IPS DF 6.9 (cell line): ENCODE results near the gene COL5A2.

ENCODE experiments used
- DNase-seq: peaks from one replicate; pipeline ENCODE4 v3.0.0-alpha.2; 2013; ENCODE audit warnings: low read depth, low spot score
- H3K27ac ChIP-seq: one replicate; pipeline ENCODE4 v1.5.1; 2013; ENCODE audit warnings: low read length, control low read depth
- H3K27me3 ChIP-seq: 2 replicates; pipeline ENCODE4 v1.6.1; 2013; ENCODE audit warnings: mild to moderate bottlenecking, low read length; ENCODE audit not compliant: control insufficient read depth, insufficient read depth
- H3K36me3 ChIP-seq: 2 replicates; pipeline ENCODE4 v1.6.1; 2013; ENCODE audit warnings: low read length; ENCODE audit not compliant: control insufficient read depth, insufficient read depth
- H3K4me1 ChIP-seq: 2 replicates; pipeline ENCODE4 v1.6.1; 2013; ENCODE audit warnings: low read length; ENCODE audit not compliant: control insufficient read depth, insufficient read depth
- H3K4me3 ChIP-seq: 2 replicates; pipeline ENCODE4 v1.5.1; 2013; ENCODE audit warnings: mild to moderate bottlenecking, low read length
- H3K9me3 ChIP-seq: 2 replicates; pipeline ENCODE4 v1.6.1; 2013; ENCODE audit warnings: low read length, inconsistent platforms; ENCODE audit not compliant: control insufficient read depth, insufficient read depth
- WGBS: extraction: QIAGEN DNeasy Blood & Tissue Kit; methylation state at CpG from one replicate; pipeline ENCODE4 v1.1.7; 2013; ENCODE audit warnings: mixed read lengths, missing lambda C conversion rate; ENCODE audit not compliant: insufficient read length, insufficient coverage; 5-methylcytosine and 5-hydroxymethylcytosine counted together

Gene COL5A2

DNA sequence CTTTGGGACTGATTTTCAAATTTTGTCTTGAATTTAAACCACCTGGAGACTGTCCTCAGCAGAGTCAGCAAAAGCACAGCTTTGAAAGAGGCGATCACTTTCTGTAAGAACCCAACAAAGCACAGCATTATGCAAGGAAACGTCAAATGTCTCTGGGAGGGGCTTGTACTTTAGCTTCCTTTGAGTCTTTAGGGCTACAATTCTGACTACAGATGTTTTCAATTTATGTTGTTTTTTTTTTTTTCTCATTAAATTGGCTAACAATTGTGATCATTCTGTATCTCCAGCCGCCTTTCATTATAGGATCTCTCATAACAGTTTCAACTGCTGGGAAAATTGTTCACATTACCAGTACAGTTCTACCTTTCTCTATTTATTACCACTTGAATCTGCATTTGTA, 157.1 kb downstream of the COL5A2 start:
- Histone ChIP-seq H3K4me3 (no peak overlapping the region), H3K27me3 (no peaks in the 10 kb centered on the region)
- no CpG with 5 or more reads among the region's 3 CpGs for WGBS

DNA sequence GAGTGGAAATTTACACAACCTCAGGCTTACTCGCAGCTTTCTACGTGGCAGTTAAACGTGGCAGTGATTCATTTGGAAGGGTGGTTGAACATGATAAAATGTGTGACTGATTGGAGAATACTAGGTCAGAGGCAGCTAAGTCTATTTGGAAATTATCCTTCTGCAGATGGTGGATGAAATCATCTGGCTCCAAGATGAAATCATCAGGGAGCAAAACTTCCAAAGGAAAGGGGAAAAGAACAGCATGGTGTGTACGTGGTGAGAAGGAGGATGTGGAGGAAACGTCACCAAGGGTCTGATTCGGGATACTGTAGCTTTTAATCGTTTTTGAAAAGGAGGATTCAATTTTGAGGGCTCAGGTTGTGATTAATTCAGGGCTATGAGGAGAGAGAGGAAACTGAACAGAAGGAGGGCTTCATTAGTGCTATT, 157.5 kb downstream of the COL5A2 start:
- Histone ChIP-seq H3K9me3 (no peaks in the 10 kb centered on the region), H3K4me1 (no peaks in the 10 kb centered on the region), H3K27ac (no peak overlapping the region), H3K27me3 (no peaks in the 10 kb centered on the region), H3K4me3 (no peak overlapping the region), H3K36me3 (no peaks in the 10 kb centered on the region)
- no peak for DNase-seq
- WGBS: no CpG with 5 or more reads among the region's 7 CpGs

More for the DNA sequence above, 157.1 kb downstream of the COL5A2 start:
- no peaks in the 10 kb centered on the region for H3K4me1 ChIP-seq
- H3K36me3 ChIP-seq: no peaks in the 10 kb centered on the region
- no peak overlapping the region for H3K27ac ChIP-seq
- DNase-seq: no peak
- no peaks in the 10 kb centered on the region for H3K9me3 ChIP-seq

DNA sequence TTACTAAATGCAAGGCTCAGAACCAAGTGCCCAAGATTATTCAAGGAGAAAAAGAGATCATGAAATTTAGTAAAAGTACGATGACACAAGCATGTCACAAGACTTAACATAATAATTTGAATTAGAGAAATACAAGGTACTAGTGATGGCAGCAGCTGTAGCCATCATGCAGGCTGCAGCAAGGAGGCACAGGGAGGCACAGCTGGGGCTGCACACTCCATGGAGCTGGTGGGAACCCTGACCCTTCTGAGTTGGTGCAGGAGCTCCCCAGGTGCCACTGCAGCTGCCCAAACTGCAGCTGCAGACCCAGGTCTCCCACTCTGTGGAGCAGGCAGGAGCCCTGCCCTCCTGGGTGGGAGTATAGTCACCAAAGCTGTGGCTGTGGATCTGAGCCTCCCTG, 159.4 kb downstream of the COL5A2 start:
- no peaks in the 10 kb centered on the region for H3K4me1 ChIP-seq
- no peak for DNase-seq
- no peak overlapping the region for H3K4me3 ChIP-seq
- no peaks in the 10 kb centered on the region for H3K27me3 ChIP-seq
- no peak overlapping the region for H3K27ac ChIP-seq
- no peaks in the 10 kb centered on the region for H3K9me3 ChIP-seq
- no CpG with 5 or more reads among the region's 1 CpG for WGBS
- no peaks in the 10 kb centered on the region for H3K36me3 ChIP-seq

DNA sequence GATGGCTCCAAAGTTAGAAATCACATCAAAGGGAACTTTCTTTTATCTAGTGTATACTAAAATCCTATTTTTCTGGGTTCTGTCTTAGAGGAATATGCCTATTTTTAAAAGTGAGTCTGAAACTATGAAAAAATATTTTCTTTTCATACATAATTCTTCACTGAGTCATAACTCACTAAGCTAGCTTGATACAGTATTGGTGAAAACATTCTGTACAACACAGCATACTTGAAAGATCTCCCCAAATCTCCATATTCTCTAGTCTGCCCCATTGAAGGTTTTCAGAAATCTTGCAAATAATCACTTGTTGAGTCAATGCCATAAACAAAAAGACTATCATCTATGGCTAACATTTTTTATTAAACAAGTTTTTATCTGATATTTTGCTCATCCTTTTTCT, 160.9 kb downstream of the COL5A2 start:
- no peak for DNase-seq
- no peaks in the 10 kb centered on the region for H3K36me3 ChIP-seq
- no peaks in the 10 kb centered on the region for H3K27me3 ChIP-seq
- no peaks in the 10 kb centered on the region for H3K4me1 ChIP-seq
- H3K4me3 ChIP-seq: no peak overlapping the region
- no peaks in the 10 kb centered on the region for H3K9me3 ChIP-seq
- no peak overlapping the region for H3K27ac ChIP-seq

DNA sequence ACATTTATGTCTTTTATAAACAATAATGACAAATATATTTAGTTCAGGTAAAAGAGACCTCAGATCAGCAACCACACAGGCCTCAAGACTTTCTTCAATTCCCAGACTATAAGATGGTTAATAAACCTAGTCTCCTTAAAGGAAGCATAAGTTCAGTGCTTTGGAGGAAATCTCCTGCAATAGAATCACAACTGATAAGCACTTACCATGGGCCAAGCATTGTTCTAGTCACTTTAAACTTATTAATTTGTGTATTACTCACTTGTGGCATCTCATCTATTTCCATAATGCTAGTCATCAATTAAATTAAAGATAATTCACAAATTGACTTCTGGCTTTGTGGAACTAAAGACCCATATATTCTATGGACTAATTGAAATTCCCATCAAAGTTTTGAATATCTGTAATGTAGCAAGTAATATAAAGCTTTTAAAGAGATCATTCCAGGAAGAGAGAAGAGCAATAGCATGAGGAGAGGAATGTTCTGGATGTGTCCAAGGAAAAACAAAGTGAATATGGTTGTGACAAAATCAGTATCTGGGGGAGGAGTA, 163.2 kb downstream of the COL5A2 start:
- Histone ChIP-seq H3K9me3 (no peaks in the 10 kb centered on the region), H3K4me3 (no peak overlapping the region), H3K27me3 (no peaks in the 10 kb centered on the region), H3K27ac (no peak overlapping the region), H3K4me1 (no peaks in the 10 kb centered on the region), H3K36me3 (no peaks in the 10 kb centered on the region)
- DNase-seq: no peak

DNA sequence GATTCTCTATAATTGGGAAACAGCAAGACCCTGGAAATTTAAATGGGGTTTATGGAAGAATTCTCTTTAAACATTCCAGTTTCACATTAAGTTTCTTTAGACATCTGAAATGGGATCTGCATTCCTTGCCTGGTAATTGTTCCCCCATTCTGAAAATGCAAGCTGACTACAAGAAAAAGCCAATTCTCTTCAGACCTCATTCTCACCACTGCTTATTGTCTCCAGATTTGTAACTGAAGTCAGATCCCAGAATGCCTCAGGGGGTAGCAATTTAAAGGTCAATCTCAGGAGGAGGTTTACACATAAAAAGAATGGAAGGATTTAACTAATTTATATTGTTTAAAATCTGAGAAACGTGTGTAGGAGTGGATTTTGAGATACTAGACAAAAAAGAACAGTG, 164.2 kb downstream of the COL5A2 start:
- 100% methylated on average over 1 of the region's 1 CpG for WGBS
- no peak overlapping the region for H3K4me3 ChIP-seq
- no peaks in the 10 kb centered on the region for H3K36me3 ChIP-seq
- H3K27me3 ChIP-seq: no peaks in the 10 kb centered on the region
- H3K27ac ChIP-seq: no peak overlapping the region
- H3K9me3 ChIP-seq: no peaks in the 10 kb centered on the region
- DNase-seq: no peak
- no peaks in the 10 kb centered on the region for H3K4me1 ChIP-seq

DNA sequence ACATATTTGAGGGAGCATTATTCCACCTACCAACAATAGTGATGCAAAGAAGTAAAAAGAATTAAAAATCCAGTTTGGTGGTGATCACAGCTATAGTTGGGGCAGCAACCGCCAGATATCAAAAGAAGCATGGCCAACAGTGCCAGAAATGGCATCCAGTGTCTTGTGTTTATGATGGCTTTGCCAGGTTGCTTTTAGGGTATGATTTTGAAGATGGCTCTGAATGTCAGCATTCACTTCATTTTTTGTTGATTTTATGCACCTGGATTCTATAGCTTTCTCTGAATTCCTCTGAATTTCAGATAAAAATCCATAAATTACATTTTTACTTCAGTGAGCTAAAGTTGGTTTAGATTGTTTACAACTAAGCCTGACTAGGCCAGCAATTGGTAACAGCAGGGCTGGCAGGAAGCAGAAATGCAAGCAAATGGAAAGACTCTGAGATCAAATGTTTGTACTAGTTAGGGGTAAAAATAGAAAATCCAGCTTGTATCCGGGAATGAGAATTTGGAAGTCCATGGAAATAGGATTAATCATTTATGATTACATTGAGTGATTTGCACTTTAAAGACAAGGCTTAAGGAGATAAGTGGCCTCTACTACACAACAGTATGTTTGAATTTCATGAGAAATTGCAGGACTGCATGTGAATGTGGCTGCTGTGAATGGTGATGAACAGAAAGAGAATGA, 165.0 kb downstream of the COL5A2 start:
- Histone ChIP-seq H3K4me3 (no peak overlapping the region), H3K4me1 (no peaks in the 10 kb centered on the region), H3K27ac (no peak overlapping the region), H3K36me3 (no peaks in the 10 kb centered on the region), H3K27me3 (no peaks in the 10 kb centered on the region), H3K9me3 (no peaks in the 10 kb centered on the region)
- WGBS: no CpG with 5 or more reads among the region's 2 CpGs
- DNase-seq: no peak

DNA sequence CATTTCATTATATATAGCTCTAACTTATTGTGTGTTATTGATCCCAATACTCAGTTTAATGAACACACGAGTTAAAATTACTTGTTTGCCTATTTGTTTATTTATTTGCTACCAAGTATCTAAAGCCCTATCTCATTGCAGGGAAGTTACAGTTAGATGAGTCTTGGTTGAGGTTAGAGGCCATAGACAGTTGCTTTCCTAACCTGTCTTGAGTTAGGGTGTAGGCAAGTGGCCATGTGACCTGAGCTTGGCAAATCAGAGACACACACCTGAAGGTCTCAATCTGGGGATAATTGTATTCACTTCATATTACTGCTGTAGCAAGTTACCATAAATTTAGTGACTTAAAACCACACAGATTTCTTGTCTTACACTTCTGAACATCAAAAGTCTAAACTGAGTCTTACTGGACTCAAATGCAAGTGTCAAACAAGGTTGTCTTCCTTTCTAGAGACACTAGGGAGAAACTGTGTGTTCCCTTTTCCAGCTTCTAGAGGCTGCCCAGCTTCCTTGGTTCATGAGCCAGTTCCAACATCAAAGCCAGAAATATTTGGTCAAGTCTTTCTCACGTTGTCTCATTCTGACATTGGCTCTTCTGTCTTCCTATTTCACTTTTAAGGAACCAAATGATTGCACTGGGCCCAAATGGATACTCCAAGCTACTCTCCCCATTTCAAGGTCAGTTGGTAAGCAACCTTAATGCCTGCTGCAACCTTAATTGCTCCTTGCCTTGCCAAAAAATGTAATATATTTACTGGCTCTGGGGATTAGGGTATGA, 165.7 kb downstream of the COL5A2 start:
- H3K4me3 ChIP-seq: no peak overlapping the region
- H3K27me3 ChIP-seq: no peaks in the 10 kb centered on the region
- H3K27ac ChIP-seq: no peak overlapping the region
- H3K9me3 ChIP-seq: no peaks in the 10 kb centered on the region
- no CpG with 5 or more reads among the region's 2 CpGs for WGBS
- no peak for DNase-seq
- H3K36me3 ChIP-seq: no peaks in the 10 kb centered on the region
- H3K4me1 ChIP-seq: no peaks in the 10 kb centered on the region

DNA sequence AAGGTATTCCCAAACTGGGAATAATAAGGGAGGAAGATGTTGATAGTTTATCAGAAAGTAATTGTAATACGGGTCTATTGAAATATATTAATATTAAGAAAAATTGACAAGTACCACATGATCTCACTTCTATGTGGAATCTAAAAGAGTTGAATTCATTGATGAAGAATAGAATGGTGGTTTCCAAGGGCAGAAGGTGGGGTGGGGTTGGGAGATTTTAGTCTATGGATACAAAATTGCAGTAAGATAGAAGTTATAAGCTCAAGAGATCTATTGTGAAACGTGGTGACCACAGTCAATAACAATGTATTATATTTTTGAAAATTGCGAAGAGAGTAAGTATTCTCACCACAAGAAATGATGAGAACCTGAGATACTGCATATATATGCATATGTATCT, 166.5 kb downstream of the COL5A2 start:
- no CpG with 5 or more reads among the region's 3 CpGs for WGBS
- Histone ChIP-seq H3K36me3 (no peaks in the 10 kb centered on the region), H3K27ac (no peak overlapping the region), H3K4me3 (no peak overlapping the region), H3K9me3 (no peaks in the 10 kb centered on the region), H3K27me3 (no peaks in the 10 kb centered on the region), H3K4me1 (no peaks in the 10 kb centered on the region)
- no peak for DNase-seq

DNA sequence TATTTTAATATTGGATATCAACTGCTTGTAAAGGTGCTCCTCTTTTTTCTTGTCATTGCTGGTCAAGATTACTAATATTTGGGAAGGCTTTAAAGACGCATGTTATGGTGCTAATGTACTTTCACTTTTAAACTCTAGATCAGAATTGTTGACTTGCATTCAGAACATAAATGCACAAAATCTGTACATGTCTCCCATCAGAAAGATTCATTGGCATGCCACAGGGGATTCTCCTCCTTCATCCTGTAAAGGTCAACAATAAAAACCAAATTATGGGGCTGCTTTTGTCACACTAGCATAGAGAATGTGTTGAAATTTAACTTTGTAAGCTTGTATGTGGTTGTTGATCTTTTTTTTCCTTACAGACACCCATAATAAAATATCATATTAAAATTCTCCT, 167.2 kb downstream of the COL5A2 start:
- H3K4me3 ChIP-seq: no peak overlapping the region
- H3K4me1 ChIP-seq: no peaks in the 10 kb centered on the region
- H3K36me3 ChIP-seq: no peaks in the 10 kb centered on the region
- no peaks in the 10 kb centered on the region for H3K27me3 ChIP-seq
- no CpG with 5 or more reads among the region's 1 CpG for WGBS
- DNase-seq: no peak
- no peak overlapping the region for H3K27ac ChIP-seq
- H3K9me3 ChIP-seq: no peaks in the 10 kb centered on the region

DNA sequence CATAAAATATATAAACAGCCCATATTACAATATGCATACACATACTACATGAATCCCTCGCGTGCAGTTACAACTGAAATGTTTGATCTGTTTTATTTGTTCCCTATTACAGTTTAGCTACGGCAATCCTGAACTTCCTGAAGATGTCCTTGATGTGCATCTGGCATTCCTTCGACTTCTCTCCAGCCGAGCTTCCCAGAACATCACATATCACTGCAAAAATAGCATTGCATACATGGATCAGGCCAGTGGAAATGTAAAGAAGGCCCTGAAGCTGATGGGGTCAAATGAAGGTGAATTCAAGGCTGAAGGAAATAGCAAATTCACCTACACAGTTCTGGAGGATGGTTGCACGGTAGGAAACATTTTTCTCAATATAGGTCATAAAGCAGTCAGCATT, 169.0 kb downstream of the COL5A2 start:
- 100% methylated on average over 2 of the region's 6 CpGs for WGBS
- DNase-seq: no peak
- no peaks in the 10 kb centered on the region for H3K27me3 ChIP-seq
- H3K9me3 ChIP-seq: no peaks in the 10 kb centered on the region
- H3K36me3 ChIP-seq: no peaks in the 10 kb centered on the region
- no peak overlapping the region for H3K27ac ChIP-seq
- H3K4me1 ChIP-seq: no peaks in the 10 kb centered on the region
- H3K4me3 ChIP-seq: no peak overlapping the region
